PC-3 (cell line): ENCODE data around the gene NGF.

Experiments
- EZH2 ChIP-seq: fragments of 300-600 bp; sonication (generic); IDR thresholded peaks from one replicate; pipeline ENCODE4 v1.6.1; 2017; ENCODE audit warnings: antibody characterized with exemption, mild to moderate bottlenecking, low read length; ENCODE audit not compliant: unreplicated experiment
- TF ChIP-seq, protein P1 (sequence below): fragments of 300-600 bp; sonication (generic); conservative IDR thresholded peaks from 2 replicates; pipeline ENCODE4 v1.5.1; 2017; ENCODE audit warnings: antibody characterized with exemption, low read depth, mild to moderate bottlenecking, low read length

DNA sequence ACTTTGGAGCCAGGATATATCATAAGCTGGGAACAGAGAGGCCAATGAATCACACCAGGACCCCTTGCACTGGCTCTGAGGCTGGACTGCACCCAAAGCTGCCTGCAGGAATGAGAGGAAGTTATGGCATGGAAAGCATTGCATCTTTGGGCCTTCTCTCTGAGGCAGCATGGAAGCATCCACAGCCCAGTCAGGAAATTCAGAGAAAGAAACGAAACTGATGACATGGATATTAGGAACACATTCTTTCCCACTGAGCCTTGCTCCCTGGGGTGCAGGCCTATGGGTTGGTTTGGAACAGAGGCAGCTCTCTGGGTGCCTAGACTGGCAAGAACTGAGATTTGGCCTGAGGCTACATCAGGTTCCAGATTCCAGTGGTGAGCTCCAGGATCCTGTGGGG lies 98.6 kb downstream of the NGF start:
- TF ChIP-seq, protein P1, sequence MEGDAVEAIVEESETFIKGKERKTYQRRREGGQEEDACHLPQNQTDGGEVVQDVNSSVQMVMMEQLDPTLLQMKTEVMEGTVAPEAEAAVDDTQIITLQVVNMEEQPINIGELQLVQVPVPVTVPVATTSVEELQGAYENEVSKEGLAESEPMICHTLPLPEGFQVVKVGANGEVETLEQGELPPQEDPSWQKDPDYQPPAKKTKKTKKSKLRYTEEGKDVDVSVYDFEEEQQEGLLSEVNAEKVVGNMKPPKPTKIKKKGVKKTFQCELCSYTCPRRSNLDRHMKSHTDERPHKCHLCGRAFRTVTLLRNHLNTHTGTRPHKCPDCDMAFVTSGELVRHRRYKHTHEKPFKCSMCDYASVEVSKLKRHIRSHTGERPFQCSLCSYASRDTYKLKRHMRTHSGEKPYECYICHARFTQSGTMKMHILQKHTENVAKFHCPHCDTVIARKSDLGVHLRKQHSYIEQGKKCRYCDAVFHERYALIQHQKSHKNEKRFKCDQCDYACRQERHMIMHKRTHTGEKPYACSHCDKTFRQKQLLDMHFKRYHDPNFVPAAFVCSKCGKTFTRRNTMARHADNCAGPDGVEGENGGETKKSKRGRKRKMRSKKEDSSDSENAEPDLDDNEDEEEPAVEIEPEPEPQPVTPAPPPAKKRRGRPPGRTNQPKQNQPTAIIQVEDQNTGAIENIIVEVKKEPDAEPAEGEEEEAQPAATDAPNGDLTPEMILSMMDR: no peak
- TF ChIP-seq EZH2: no peak
